T-helper 1 cell treated with Interleukin-12 subunit alpha and Interleukin-12 subunit beta and Interleukin-4 antibody, amounts not matched to agents 30 μg/mL and 1 μg/mL, for 36 hours (primary cell): Measurements from ENCODE around the gene SNTN.

Source experiments
- H3K27ac Mint-ChIP-seq: one replicate; pipeline ENCODE4 v1.8.0; 2021; ENCODE audit warnings: mild to moderate bottlenecking, mixed read lengths
- H3K27me3 Mint-ChIP-seq: one replicate; pipeline ENCODE4 v1.8.0; 2021; ENCODE audit warnings: low read depth, mixed read lengths
- H3K36me3 Mint-ChIP-seq: one replicate; pipeline ENCODE4 v1.8.0; 2021; ENCODE audit warnings: low read depth, mixed read lengths
- H3K4me1 Mint-ChIP-seq: one replicate; pipeline ENCODE4 v1.8.0; 2021; ENCODE audit warnings: low read depth, mixed read lengths
- H3K4me3 Mint-ChIP-seq: one replicate; pipeline ENCODE4 v1.8.0; 2021; ENCODE audit warnings: mild to moderate bottlenecking, moderate library complexity, mixed read lengths
- H3K9me3 Mint-ChIP-seq: one replicate; pipeline ENCODE4 v1.8.0; 2021; ENCODE audit warnings: mixed read lengths

The SNTN gene

DNA sequence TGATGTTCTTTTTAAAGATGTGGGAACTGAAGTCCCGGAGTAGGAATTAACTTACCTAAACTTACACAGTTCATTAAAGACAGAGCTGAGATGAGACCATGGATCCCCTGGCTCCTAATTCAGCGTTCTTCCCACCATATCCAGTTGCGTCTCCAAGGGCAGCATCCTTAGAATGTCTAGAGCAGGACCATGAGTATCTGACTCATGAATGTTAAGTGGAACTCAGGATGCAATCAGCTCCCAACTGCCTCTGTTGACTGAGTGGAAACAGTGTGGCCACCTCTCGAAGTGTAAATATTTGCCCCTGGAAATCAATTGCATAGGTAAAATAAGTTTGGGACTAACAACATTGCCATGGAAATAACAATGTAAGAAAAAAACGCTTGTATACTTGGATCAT, 2.5 kb downstream of the SNTN start:
- H3K4me3 Mint-ChIP-seq: no peak overlapping the region
- H3K9me3 Mint-ChIP-seq: no peaks in the 10 kb centered on the region

DNA sequence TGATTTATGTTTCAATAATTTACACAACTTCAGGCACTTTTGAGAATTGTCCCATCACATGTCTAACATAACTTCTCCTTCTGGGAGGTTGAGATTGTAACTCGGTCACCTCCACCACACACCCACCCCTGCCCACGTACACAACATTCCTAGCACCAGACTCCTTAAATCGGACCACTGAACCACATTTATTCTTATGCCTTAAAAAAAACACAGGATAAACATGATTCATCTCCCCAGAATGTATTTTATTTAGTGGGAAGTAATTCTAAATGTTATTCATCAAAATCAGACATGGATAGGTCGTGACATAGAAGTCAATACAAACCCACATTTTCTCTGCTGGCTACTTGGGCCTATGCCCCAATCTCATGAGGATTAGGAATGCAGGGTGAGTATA, 3.0 kb downstream of the SNTN start:
- Mint-ChIP-seq H3K27ac (no peak overlapping the region), H3K27me3 (no peaks in the 10 kb centered on the region), H3K4me1 (no peaks in the 10 kb centered on the region), H3K36me3 (no peaks in the 10 kb centered on the region), H3K4me3 (no peak overlapping the region), H3K9me3 (no peaks in the 10 kb centered on the region)

More for the DNA sequence above, 2.5 kb downstream of the SNTN start:
- Mint-ChIP-seq H3K36me3 (no peaks in the 10 kb centered on the region), H3K27me3 (no peaks in the 10 kb centered on the region), H3K4me1 (no peaks in the 10 kb centered on the region), H3K27ac (no peak overlapping the region)

DNA sequence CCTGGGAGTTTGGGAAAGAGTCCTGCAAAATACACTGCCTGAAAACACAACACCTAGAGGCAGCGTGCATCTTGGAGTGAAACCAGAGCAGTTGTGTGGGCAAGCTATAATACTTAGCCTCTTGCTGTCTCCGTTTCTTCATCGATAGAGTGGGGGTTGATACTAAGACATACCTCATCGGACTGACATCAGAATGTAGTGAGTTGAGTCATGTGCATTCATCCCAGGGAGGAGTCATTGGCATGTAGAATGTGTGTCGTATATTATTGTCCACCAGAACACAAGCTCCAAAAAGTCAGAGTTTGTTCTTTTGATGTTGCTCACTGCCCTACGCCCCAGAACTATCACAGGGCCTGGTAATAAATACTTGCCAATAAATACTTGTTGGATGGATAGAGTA, 4.3 kb downstream of the SNTN start:
- Mint-ChIP-seq H3K27me3 (no peaks in the 10 kb centered on the region), H3K4me3 (no peak overlapping the region), H3K9me3 (no peaks in the 10 kb centered on the region), H3K36me3 (no peaks in the 10 kb centered on the region), H3K27ac (no peak overlapping the region), H3K4me1 (no peaks in the 10 kb centered on the region)

DNA sequence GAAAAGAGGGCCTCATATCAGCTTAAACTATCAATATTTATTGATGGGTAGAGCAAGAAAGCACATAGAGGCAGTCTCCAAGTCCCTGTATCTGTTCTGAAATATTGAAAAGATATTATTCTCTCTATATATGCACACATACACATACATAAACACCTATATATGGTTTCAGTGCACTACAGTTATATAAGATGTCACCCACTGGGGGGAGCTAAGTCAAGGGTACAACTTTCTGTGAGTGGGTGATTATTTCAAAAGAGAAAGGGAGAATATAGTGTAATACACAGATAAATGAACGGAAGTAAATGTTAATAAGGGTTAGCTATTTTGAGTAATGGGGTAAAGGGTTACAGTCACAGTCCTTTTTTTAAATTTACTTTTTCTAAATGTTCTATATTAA, 8.8 kb downstream of the SNTN start:
- Mint-ChIP-seq H3K4me3 (no peak overlapping the region), H3K9me3 (no peaks in the 10 kb centered on the region), H3K27ac (no peak overlapping the region), H3K36me3 (no peaks in the 10 kb centered on the region), H3K4me1 (no peaks in the 10 kb centered on the region), H3K27me3 (no peaks in the 10 kb centered on the region)

DNA sequence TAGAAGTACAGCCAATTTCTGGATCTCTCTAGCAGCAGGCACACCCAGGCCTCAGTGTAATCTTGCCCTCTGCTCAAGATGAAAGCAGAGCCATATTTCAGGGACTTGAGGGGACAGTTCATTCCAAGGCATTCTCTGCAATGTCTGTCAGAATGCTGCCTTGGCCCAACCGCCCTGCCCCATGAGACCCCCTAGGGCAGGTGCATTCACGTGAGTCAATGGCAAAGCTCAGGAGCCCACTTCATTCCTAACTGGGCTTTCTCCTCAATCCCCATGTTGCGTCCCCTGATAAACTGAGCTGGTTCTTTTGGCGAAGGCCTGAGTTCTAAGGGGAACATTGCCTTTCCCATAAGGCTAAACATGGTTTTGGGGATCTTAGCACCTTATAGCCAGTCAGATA, 9.5 kb downstream of the SNTN start:
- Mint-ChIP-seq H3K9me3 (no peaks in the 10 kb centered on the region), H3K4me3 (no peak overlapping the region), H3K27me3 (no peaks in the 10 kb centered on the region), H3K36me3 (no peaks in the 10 kb centered on the region), H3K27ac (no peak overlapping the region), H3K4me1 (no peaks in the 10 kb centered on the region)

DNA sequence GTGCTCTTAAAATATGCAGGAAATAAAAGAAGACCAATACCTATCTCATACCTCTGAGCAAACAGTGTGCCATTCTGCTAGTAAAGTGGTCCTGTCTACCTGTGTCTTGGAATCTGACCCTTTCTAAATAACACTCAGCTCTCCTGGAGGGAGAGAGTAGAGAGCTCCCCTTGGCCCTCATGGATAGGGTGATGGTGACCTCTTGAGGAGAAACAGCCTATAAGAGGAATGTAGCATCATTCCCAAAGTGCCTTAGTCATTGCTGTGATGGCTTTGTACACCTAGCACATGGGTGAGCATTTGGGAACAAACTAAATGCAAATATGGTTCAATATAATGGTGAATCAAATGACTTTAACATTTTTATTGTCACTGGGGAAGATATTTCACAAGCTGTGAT, 10.0 kb downstream of the SNTN start:
- Mint-ChIP-seq H3K9me3 (no peaks in the 10 kb centered on the region), H3K27ac (no peak overlapping the region), H3K36me3 (no peaks in the 10 kb centered on the region), H3K4me1 (no peaks in the 10 kb centered on the region), H3K4me3 (no peak overlapping the region), H3K27me3 (no peaks in the 10 kb centered on the region)

DNA sequence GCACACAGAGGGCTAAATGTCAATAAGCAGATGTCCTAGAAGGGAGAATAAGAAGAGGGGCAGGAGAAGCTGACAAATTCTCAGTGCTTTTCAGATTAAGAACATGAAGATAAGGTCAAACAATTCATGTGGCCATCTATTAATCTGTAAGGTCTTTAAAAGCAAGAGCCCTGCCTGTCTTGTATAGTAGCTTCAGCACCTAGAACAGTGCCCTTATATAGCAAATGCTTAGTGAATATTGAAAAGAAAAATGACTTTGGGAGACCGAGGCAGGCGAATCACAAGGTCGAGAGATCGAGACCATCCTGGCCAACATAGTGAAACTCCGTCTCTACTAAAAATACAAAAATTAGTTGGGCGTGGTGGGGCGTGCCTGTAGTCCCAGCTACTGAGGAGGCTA, 18.1 kb downstream of the SNTN start:
- Mint-ChIP-seq H3K36me3 (no peaks in the 10 kb centered on the region), H3K9me3 (no peaks in the 10 kb centered on the region), H3K27me3 (no peaks in the 10 kb centered on the region), H3K4me1 (no peaks in the 10 kb centered on the region), H3K4me3 (no peak overlapping the region), H3K27ac (no peak overlapping the region)

DNA sequence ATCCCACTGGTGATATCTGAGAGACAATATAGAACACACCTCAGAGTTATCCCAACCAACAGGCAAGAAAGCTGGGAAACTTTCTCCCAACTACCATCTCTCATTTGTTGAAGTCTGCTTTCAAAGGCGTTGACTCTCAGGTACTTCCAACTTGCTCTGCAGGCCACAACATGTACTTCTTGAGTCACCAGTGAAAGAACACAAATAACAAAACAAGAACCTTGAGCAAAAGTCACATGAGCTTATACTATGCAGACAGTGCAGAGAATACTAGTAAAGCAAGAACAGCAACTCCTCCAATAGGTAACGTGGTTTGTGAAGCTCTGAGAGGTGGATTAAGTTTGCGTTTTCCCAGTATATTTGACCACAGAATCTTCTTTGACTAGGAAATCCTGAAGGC, 20.6 kb downstream of the SNTN start:
- no peaks in the 10 kb centered on the region for H3K9me3 Mint-ChIP-seq

DNA sequence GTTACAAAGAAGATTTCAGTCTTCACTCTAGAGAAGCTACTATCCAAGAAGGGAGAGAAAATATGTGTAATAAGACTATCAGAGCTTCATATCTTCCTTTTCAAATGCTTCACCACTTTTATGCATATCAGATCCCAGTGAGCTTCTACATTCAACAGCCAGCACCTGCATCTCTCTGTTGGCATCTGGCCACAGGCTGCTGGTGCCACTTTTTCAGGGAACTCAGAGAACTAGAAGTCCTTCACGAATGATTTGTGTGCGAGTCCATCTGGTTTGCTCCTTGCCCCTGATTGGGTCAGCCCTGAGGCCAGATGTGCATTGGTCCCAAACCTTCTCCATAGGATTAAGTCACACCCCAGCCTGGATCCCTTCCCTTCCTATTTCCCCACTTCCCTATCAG, 22.1 kb downstream of the SNTN start:
- H3K9me3 Mint-ChIP-seq: no peaks in the 10 kb centered on the region
- H3K27me3 Mint-ChIP-seq: no peaks in the 10 kb centered on the region
- H3K36me3 Mint-ChIP-seq: no peaks in the 10 kb centered on the region
- no peaks in the 10 kb centered on the region for H3K4me1 Mint-ChIP-seq
- H3K4me3 Mint-ChIP-seq: no peak overlapping the region
- no peak overlapping the region for H3K27ac Mint-ChIP-seq

More for the DNA sequence above, 20.6 kb downstream of the SNTN start:
- Mint-ChIP-seq H3K4me1 (no peaks in the 10 kb centered on the region), H3K27me3 (no peaks in the 10 kb centered on the region), H3K36me3 (no peaks in the 10 kb centered on the region), H3K4me3 (no peak overlapping the region), H3K27ac (no peak overlapping the region)

DNA sequence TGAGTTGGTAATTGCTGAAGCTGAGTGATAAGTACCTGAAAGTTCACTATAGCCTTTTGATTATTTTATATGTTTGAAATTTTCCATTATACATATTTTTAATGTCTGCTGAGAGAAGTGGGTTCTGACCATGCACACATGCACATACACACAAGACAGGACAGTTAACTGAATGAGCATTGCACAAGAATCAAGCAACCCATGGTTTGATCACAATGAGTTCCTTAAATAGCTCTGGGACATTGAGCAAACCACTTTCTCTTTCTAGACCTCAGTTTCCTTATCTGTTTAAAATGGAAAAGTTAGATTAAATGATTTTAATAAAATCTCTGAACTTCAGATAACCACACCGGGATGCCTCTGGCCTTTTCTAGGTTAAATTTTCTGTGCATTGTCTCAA, 26.7 kb downstream of the SNTN start:
- H3K4me3 Mint-ChIP-seq: no peak overlapping the region
- H3K4me1 Mint-ChIP-seq: no peaks in the 10 kb centered on the region
- H3K27ac Mint-ChIP-seq: no peak overlapping the region
- no peaks in the 10 kb centered on the region for H3K36me3 Mint-ChIP-seq
- H3K9me3 Mint-ChIP-seq: no peaks in the 10 kb centered on the region
- no peaks in the 10 kb centered on the region for H3K27me3 Mint-ChIP-seq

DNA sequence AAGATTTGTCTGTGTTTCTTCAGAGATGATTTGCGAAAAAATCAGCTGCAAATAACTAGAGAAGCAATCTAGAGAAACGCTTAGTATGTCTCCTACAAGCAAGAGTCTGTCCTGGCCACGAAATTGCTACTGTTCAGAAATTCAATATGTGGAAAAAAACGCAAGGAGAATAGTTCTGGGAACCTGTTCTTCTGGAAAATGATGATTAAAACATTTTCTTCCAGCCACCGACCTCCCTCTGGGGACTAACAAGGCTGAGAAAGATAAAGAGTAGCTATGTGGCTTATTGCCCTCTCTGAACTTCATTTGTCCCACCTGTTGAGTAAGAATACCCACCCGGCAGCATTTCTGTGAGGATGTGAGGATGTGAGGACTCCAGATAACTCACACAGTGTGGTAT, 31.6 kb downstream of the SNTN start:
- no peaks in the 10 kb centered on the region for H3K36me3 Mint-ChIP-seq
- no peaks in the 10 kb centered on the region for H3K9me3 Mint-ChIP-seq
- H3K27ac Mint-ChIP-seq: no peak overlapping the region
- no peaks in the 10 kb centered on the region for H3K27me3 Mint-ChIP-seq
- H3K4me3 Mint-ChIP-seq: no peak overlapping the region
- H3K4me1 Mint-ChIP-seq: no peaks in the 10 kb centered on the region

DNA sequence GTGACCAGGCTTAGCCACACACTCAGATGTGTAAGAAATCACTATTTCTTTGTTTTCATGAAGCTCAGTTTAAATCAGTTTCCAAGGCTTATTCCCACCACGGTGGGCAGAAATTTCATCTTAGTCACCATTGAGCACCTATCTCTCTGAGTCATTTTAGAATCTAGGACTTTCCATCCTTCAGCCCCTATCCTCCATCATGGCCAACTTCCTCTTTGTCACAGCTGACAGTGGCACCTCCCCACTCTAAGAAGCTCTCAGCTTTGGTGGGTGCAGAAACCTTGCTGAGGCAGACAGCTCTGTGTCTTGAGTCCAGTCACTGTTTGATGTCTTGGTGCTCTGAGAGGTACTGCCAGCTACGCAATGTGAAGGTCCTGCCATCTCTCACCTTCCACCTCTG, 32.9 kb downstream of the SNTN start:
- no peak overlapping the region for H3K4me3 Mint-ChIP-seq
- H3K4me1 Mint-ChIP-seq: no peaks in the 10 kb centered on the region
- H3K27me3 Mint-ChIP-seq: no peaks in the 10 kb centered on the region

DNA sequence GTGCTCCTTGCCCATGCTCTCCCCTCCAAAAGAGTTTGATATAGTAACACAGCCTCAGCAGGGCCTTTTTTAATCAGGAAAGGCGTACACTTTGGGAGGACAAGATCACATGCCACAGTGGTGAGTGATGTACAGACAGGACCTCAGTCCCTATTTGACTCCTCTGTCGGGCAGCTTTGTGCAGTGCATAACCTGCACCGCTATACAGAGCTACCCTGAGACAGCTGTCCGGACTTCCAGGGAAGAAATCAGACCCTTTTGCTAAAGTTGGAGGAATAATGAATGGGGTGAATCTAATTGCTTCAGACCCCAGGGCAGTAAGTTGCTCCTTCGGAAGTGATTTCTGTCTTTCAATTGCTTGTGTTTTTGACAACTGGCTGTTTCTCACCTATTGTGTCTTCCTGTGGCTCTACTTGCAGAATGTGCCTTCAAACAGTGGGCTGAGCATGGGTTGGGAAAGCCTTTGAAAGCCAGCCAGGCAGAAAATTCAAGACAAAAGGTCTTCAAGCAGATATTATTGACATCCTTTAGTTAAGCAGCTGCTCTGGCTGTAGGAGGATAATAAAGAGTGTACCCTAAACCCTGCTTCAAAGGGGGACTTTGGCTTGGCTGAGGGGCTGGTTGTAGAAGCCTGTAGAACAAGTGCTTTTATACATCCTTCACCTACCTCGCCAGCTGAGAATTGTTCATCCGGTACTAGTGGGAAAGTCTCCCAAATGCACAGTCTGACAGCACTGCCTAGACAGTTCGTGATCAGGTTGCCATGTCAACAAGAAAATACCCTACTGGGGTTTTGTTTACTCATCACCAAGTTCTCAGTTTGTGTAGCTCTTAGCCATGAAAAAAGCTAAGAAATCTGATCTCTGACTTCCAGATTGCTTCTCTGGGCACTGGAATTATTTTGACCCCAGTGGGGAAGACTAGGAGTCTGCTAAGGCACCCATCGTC, 35.1 kb downstream of the SNTN start:
- Mint-ChIP-seq H3K4me3 (no peak overlapping the region), H3K9me3 (no peaks in the 10 kb centered on the region), H3K4me1 (no peaks in the 10 kb centered on the region), H3K27ac (no peak overlapping the region), H3K36me3 (no peaks in the 10 kb centered on the region), H3K27me3 (no peaks in the 10 kb centered on the region)

More for the DNA sequence above, 32.9 kb downstream of the SNTN start:
- no peak overlapping the region for H3K27ac Mint-ChIP-seq
- no peaks in the 10 kb centered on the region for H3K9me3 Mint-ChIP-seq
- H3K36me3 Mint-ChIP-seq: no peaks in the 10 kb centered on the region

DNA sequence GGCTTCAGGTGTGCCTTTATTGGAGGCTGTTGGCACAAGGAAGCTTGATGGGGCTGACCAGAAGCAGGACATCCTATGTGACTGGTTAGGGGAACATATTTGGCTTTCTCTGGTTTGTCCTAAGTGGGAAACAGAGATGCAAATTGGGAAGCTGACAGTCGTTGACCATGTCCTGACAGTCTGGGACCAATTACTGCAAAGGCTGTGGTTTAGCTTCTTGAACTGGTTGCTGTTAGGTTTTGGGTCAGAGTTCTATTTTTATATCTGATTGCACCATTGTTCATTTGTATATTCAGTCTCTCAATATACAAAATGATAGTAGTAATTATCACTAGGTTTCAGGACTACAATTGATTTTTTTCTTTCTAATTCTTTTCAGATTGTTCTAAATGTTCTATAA, 36.8 kb downstream of the SNTN start:
- H3K27me3 Mint-ChIP-seq: no peaks in the 10 kb centered on the region
- H3K27ac Mint-ChIP-seq: no peak overlapping the region
- no peaks in the 10 kb centered on the region for H3K36me3 Mint-ChIP-seq
- no peak overlapping the region for H3K4me3 Mint-ChIP-seq
- H3K4me1 Mint-ChIP-seq: no peaks in the 10 kb centered on the region
- peaks cover 7% of the 10 kb centered on the region for H3K9me3 Mint-ChIP-seq

DNA sequence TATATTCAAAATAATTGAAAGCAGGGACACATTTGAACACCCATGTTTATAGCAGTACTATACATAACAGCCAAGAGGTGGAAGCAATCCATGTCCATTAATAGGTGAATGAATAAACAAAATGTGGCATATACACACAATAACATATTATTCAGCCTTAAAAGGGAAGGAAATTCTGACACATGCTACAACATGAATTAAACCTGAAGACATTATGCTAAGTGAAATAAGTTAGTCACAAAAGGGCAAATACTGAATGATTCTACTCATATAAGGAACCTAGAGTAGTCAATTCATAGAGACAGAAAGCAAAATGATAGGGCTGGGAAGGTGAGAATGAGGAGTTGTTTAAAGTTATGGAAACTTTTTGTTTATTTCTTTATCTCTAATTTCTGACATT, 40.9 kb downstream of the SNTN start:
- H3K27ac Mint-ChIP-seq: no peak overlapping the region
- H3K4me1 Mint-ChIP-seq: no peaks in the 10 kb centered on the region
- H3K4me3 Mint-ChIP-seq: no peak overlapping the region
- no peaks in the 10 kb centered on the region for H3K27me3 Mint-ChIP-seq
- no peaks in the 10 kb centered on the region for H3K36me3 Mint-ChIP-seq
- H3K9me3 Mint-ChIP-seq: peaks cover 7% of the 10 kb centered on the region
